HL-60/S4 (cell line): ENCODE measurements around the gene PSMB1.

ENCODE experiments used
- in situ Hi-C: fragments of 300-500 bp; cut with MboI; formaldehyde crosslinking; loops from 2 replicates; pipeline ENCODE4 v1.14.3; 2022; ENCODE audit warnings: low sequenced_read_pairs

The PSMB1 gene

DNA sequence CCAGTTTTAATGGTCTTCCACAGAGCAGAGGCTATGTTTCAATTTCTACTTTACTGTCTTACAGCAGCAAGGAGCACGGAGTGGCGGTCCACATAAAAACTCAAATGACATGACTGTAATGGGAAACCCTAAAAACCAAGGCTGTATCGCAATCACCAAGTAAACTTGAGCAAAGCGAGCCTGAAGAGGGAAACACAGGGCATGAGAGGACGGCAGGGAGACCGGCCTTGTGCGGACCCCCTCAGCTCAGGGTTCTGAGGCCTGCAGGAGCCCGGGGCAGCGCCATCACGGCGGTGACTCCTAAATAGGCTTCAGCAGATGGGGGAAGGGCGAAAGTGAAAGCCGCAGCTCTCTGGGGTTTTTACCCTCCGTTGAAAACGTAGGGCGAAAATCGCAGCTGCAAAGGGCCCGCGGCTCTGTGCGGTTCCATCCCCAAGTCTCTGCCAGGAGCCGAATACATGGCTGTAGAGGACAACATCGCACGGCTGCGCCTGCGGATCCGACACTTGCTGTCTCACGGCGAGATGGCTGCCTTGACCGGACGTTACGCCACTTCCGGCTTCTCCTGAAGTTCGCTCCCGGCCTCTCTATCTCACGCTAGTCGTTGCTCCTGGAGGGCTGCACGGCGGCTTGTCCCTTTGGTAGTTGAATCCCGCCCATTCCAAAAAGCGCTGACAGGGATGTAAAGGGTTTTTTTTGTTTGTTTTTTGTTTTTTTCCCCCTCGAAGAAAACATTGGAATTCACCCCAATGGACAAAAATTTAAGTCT, at the start of gene PSMB1:
Gene PSMB1 (minus strand): TSS at position 543 of the 769 bp plus-strand sequence. CDS start 65 bp downstream, at position 478.
- in situ Hi-C loops: no loop called here

DNA sequence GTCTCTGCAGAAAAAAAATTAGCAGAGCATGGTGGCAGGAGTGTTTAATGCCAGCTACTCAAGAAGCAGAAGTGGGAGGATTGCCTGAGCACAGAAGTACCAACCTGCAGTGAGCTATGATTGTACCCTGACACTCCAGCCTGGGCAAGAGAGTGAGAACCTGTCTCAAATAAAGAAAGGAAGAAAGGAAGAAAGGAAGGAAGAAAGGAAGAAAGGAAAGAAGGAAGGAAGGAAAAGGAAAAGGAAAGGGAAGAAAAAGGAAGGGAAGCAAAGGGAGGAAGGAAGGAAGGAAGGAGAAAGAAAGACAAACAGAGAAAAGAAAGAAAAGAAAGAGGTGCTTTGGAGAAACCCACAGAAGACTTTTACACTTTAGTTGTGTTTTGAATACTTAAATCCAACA, 44.2 kb upstream of the PSMB1 start:
- in situ Hi-C loops: no loop called here

GRCh38 chr6:170596426-170596825, 43.3 kb upstream of the PSMB1 start:
- in situ Hi-C loops: no loop called here

DNA sequence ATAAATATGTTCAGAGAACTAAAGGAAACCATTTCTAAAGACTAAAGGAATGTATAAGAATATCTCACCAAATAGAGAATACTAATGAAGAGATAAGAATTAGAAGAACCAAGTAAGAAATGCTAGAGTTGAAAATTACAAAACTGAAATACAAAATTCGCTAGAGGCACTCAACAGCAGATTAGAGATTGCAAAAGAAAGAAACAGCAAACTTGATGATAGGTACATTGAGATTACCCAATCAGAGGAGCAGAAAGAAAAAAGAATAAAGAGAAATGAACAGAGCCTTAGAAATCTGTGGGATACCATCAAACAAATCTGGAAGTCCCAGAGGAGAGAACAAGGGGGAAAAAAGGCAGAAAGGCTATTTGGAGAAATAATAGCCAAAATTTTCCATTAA, 37.6 kb upstream of the PSMB1 start:
- in situ Hi-C loops: no loop called here

GRCh38 chr6:170584954-170585498, 31.9 kb upstream of the PSMB1 start:
- in situ Hi-C loops: no loop called here

DNA sequence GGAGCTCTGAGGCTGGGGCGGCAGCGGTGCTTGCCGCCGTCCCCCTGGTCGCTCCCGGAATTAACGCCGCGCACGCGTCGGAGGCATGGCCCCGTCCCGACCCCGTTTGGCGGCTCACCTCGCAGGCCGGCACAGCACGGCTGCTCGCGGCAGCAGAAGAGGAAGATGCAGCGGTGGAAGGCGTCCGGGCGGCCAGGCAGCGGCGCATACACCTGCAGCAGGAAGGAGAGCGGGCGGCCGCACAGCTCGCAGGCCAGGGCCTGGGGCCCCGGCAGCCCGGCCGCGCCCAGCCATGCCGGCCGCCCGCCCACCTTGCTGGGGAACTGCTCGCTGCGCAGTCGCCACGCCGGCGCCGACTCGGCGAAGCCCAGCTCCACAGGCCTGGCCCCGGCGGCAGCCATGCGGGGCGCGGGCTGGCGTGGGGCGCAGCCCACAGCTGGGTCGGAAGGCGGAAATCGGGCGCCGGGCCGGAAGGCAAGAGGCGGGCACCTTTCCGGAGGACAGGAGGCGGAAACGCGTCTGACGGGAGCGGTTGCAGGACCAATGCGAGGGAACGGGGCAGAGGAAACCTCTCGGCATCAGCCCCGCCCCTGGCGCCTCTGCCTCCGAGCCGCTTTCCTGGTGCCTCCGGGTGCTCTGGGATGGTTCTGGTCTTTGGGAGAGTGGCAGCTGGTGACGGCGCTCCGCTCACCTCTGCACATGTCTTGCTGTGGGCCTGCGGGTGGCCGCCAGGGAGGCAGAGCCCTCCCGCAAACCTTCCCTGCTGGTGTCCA, 31.3 kb upstream of the PSMB1 start, which contains the start of gene PDCD2:
Gene PDCD2 (minus strand): TSS at position 457 of the 773 bp plus-strand sequence. CDS start 56 bp downstream, at position 401.
- in situ Hi-C loops: no loop called here

DNA sequence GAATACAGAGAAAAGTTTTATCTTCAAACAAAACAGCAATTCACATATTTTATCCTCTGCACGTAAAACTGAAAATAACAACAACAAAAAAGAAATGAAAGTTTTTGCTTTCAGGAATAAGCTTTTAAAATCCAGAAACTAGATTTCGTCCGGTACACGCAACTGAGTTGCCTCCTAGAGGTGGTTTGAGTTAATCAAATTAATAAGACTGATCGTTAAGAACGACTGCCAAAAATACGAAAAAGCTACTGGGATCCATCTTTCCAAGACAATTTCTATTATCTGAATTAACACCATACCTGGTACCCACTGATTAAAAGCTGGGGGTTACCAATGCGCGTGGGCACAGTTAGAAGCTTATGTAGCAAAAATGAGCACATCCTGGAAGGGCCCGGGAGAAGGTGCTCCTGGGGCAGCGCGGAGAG, 30.7 kb upstream of the PSMB1 start:
- in situ Hi-C loops: no loop called here

GRCh38 chr6:170578909-170579308, 25.8 kb upstream of the PSMB1 start:
- in situ Hi-C loops: no loop called here

GRCh38 chr6:170575250-170575649, 22.1 kb upstream of the PSMB1 start:
- in situ Hi-C loops: no loop called here

DNA sequence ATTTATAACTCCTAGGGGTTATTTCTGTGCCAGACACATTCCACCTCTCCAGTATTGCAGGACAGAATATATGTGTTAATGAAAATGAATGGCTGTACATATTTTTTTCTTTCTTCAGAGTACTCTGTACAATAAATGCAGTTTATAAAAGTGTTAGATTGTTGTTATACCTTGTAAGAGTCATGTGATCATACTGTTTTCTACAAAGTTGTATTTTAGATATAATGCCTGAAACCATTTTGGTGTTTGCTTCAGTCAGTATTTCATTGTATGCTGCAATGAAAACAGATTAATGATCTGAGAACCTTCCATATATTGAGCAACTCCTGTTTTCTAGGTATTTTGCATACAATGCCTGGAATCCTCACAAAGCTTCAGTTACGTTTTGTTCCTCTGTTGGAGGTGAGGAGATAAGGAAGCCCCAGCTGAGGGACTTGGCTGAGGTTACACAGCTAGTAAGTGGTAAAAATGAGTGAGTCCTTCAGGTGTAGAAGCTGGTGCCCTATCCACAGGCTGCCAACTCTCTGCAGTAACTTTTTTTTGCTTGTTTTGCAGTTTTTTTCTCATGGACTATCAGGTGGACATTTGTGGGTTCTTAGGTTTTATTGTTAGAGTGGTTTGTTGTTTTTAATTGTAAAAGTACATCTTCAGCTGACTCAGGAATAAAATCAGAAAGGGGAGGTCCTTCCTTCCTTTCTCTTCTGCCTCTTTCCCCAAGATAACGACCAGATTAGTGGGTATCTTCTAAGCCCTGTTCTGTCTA, 19.8 kb upstream of the PSMB1 start:
- in situ Hi-C loops: no loop called here

DNA sequence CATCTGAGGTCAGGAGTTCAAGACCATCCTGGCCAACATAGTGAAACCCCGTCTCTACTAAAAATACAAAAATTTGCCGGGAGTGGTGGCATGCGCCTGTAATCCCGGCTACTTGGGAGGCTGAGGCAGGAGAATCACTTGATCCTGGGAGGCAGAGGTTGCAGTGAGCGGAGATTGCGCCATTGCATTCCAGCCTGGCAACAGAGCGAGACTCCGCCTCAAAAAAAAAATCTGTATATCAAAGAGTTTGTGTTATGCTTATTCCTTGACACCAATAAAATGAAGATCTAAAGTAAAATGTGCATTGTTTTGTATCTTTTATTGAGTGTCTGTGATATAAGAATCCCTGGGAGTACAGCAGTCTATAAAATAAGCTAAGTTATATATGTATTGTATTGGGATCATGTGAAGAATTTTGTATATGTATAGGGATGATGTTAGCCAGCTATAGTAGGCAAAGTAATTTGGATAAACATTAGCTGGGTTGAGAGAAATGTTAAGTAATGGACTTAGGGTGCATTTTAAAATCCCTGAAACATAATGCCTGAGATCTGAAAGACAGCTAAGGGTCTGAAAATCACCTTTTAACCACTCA, 11.9 kb upstream of the PSMB1 start:
- in situ Hi-C loops: no loop called here

DNA sequence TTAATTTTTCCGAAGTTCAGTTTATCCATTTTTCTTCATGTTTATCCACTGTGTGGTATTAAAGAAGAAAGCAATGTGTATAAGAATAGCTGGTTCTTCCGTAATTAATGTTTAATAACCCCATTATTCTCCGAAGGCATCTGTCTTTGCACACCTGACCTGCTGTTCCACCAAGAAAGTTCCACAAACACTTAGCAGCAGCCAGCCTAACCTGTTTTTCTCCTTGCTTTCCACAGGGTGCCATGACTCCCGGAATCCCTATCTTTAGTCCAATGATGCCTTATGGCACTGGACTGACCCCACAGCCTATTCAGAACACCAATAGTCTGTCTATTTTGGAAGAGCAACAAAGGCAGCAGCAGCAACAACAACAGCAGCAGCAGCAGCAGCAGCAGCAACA, 8.4 kb upstream of the PSMB1 start:
- in situ Hi-C loops: no loop called here

DNA sequence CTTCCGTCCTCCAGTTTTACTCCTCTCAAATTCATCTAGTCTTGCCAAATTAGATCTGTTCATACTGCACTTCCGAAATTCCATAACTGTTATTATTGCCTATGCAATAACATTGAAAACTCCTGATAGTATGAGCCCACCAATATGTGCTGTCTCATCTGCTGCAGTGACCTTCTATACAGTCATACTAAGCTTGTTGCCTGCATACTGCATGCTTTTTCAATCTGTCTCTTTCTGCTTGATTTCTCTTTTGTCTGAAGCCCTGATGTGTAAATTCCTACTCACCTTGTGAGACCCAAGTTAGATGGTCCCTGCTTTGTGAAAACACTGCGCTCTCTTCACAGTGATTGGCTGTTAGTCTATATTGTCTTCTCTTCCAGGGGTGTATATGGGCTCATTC, 2.2 kb upstream of the PSMB1 start:
- in situ Hi-C loops: no loop called here

DNA sequence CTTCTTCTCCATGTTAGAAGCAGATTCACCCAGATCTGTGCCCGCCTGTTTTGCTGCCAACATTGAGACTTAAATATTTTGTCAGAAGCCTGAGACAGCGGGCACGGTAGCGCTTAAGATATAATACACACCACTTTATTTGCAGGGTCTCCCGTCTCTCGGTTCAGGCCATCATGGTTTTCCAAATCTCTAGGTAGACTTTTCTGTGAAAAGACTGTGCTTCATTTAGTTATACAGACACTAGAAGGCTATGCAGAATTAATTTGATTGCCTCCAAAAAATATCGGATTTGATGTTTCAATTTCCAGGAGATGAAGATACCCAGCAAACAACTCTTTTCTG, 1.7 kb upstream of the PSMB1 start:
- in situ Hi-C loops: no loop called here

- in situ Hi-C loops: no loop called here
These were observed 1.1 kb upstream of the PSMB1 start, which contains the start of gene TBP for GRCh38 chr6:170554013-170554795. Gene TBP (plus strand): TSS chr6:170554369. CDS start chr6:170557030, 2,661 bp downstream.

DNA sequence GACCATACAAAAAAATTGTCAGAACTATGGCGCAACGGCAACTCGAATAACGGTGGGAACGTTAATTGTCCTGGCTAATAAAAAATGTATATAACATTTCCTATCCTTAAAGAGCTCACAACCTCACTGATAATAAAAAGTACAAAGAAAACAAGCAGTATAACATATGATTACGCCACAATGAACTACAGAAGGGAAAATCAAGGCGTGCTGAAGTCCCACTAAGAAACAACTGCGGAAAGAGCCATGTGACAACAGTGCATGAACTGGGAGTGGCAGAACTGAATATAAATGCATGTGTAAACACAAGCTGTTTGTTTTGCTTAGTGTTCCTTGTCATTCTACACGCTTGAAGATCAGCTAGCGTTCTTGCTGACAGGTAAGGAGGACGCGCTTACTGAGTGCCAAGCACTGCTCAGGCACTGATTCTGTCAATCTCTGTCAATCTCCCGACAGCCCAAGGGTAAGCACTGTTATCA, 466 bp upstream of the PSMB1 start:
- in situ Hi-C loops: no loop called here

DNA sequence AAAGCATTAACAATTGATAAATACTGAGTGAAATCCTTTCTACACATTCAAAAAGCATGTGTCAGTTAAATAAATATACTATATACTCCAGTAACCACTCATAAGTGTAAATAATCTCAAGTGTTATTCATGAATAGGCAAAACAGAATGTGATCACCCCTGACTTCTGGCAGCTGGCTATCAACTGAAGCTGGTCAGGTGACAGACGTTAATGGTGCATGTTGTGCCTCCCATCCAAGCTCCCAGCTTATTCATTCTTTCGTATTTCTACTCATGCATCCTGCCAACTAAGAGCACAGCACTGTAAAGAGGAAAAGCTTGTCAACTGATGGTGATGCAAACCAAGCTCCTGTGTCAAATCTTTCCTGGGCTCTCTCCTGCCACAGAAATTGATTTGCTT, 7.7 kb downstream of the PSMB1 start:
- in situ Hi-C loops: no loop called here

- in situ Hi-C loops: no loop called here
These were observed 10.9 kb downstream of the PSMB1 start for GRCh38 chr6:170542031-170542719.

- in situ Hi-C loops: no loop called here
These were observed 15.8 kb downstream of the PSMB1 start for GRCh38 chr6:170537329-170537728.
